ENCODE results near the gene CEP131. TPM values are rescaled to one million over a fixed set of nuclear protein-coding genes. Genes with fewer than 3 reads are reported as not detected.

Gene CEP131
- total RNA-seq, 1 experiment from 2014 or later: 22.3 TPM

DNA sequence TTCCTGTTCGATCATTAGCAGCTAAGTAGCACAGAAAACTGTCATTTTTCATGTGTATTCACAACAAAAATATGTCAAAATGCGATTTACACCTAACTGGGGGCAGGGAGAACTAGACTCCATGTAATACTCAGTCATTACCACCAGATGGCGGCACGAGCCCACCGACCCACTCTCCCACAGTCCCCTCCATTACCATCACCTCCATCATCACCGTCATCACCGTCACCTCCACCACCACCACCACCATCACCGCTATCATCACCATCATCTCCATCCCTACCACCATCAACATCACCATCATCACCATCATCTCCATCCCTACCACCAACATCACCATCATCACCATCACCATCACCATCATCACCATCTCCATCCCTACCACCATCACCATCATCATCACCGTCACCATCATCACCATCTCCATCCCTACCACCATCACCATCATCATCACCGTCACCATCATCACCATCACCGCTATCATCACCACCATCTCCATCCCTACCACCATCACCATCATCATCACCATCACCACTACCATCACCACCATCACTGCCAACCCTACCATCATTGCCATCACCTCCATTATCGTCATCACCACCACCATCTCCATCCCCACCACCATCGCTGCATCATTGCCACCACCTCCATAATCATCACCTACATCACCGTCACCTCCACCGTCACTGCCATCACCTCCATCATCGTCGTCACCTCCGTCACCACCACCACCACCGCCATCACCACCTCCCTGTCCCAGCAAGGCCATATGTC, 30.8 kb upstream of the CEP131 start:
- DNase-seq (ENCODE audit: low read depth): peak; percentile 18
- in situ Hi-C loops (cut with HindIII; ENCODE audit: low pct_unique_long_range_greater_than_20kb, low sequenced_read_pairs): no loop called here

DNA sequence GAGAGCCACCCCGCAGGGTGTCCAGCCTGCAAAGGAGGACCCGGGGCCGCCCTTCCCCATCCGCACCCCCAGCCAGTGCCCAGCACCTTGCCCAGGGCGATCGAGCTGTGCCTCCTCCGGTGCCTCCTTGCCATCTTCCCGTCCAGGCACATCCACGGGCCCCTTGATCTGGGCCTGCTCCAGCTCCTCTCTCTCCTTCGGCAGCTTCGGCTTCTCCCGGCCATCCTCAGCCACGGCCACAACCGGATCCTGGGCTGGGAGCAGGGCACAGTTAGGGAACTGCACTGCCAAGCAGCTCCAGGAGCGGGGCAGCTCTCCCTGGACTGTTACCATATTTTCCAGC, 30.2 kb upstream of the CEP131 start:
- DNase-seq (ENCODE audit: low read depth): no peak
- in situ Hi-C loops (cut with HindIII; ENCODE audit: low pct_unique_long_range_greater_than_20kb, low sequenced_read_pairs): no loop called here

DNA sequence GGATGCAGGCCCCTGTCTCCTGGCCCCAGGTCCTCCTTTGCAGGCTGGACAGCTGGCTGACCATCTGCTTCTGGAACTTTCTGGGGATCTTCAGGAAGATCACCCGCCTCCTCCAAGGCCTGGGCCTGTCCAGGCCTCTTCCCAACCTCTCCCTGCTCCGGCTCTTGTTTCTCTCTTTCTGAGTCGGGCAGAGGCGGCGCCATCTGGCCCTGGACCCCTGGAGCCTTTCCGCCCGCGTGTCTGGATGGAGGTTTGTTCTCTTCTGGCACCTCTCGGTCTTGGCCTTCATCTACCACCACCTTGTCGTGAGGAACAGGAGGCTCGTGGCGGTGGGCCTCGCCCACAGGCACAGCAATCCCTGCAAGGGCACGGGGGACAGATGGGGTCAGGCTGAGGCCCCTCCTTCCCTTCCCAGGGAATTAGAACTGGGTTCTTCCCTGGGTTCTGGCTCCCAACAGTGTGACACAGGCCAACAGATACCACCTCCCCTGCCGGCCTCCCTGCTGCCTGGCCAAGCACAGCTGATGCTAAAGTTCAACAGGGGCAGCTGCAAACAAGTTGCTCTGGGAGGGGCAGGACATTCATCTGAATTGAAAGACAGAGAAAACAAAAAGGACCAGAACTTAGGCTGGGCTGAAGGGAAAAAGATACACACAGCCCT, 29.7 kb upstream of the CEP131 start:
- no peak for DNase-seq (ENCODE audit: low read depth)
- in situ Hi-C loops (cut with HindIII; ENCODE audit: low pct_unique_long_range_greater_than_20kb, low sequenced_read_pairs): no loop called here

DNA sequence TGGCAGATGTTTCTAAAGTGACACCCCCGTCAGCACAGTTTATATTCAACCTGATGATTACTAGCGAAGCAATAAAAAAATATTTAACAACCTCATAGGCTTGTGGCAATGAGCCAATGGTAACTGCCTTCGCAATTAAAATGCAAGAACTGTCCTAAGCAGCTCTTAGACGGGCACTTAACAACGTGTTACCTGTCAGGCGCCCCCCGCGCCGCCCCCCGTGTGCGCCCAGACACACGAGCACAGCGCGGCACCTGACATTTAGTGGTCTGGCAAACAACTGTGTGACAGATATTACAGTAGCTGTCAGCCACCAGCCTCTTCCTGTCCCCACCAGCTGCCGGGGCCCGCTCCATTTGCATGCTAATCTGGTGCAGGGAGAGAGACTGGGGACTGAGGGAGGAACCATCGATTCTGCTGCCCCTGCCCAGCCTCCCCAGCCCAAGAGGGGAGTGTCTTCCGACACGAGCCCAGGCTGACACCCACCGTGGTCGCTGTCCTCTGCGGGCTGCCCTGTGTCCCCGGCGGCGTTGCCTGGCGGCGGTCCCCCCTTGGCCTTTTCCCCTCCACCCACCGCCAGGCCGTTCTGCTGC, 29.0 kb upstream of the CEP131 start:
- DNase-seq (ENCODE audit: low read depth): no peak
- in situ Hi-C loops (cut with HindIII; ENCODE audit: low pct_unique_long_range_greater_than_20kb, low sequenced_read_pairs): no loop called here

DNA sequence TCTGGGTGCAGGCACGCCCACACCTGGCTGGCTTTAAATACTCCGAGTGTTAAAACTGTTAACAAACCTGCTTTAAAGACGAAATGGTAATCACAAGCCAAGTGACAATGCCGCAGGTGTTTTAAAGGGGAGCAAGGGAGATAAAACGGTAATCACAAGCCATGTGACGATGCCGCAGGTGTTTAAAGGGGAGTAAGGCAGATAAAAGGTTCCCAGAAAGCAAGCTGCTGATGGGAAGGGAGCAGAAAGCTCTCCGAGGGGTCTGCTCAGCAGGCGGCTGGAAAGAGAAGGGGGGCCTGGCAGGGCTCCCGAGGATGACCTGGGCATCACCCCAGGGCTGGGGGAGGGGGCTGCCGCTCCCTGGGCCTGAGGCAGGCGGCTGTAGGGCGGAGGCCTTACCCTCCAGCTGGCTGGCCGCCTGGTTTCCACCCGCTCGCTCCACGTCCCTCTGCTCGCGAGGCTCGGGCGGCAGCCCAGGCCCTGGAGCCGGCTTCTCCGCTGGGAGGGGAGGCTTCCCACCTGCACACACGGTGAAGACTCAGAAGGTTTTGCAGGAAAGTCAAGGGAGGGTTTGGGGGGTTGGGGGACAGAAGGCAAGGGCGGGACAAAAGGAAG, 28.4 kb upstream of the CEP131 start:
- no peak for DNase-seq (ENCODE audit: low read depth)
- in situ Hi-C loops (cut with HindIII; ENCODE audit: low pct_unique_long_range_greater_than_20kb, low sequenced_read_pairs): no loop called here

DNA sequence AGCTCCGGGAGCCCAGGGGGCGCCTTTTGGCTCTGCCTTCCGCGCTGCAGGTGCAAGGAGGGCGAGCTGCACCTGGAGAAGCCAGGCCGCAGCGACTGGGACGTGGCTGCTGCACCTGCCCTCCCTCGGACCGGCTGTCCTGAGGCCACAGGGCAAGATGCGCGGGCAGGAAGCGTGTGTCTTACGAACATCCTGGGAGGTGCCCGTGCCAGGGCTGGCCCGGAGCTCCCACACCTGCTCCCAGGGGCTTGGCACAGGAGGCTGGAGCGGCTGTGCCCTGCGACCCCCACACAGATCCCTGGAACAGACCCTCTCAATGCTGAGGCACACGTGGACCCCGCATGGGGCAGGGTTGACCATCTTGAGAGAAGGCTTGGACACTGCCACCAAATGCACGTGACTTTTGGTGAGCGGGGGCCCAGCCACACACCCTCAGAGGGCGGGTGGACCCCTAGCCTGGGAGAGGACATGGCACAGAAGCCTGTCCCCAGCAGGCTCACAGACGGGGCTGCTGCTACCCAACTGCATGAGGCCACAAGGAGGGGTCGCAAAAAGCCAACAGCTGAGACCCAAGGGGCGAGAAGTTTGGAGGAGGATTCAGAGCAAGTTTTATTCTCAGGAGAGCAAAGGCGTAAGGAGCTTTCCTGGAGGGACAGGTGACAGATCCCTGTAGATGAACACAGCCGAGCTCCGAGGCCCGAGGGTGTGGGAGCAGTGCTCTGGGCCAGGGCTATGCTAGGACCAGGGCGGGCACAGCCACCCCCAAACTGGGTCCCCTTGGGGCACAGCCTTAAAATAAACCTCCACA, 27.7 kb upstream of the CEP131 start:
- in situ Hi-C loops (cut with HindIII; ENCODE audit: low pct_unique_long_range_greater_than_20kb, low sequenced_read_pairs): no loop called here
- DNase-seq (ENCODE audit: low read depth): no peak

DNA sequence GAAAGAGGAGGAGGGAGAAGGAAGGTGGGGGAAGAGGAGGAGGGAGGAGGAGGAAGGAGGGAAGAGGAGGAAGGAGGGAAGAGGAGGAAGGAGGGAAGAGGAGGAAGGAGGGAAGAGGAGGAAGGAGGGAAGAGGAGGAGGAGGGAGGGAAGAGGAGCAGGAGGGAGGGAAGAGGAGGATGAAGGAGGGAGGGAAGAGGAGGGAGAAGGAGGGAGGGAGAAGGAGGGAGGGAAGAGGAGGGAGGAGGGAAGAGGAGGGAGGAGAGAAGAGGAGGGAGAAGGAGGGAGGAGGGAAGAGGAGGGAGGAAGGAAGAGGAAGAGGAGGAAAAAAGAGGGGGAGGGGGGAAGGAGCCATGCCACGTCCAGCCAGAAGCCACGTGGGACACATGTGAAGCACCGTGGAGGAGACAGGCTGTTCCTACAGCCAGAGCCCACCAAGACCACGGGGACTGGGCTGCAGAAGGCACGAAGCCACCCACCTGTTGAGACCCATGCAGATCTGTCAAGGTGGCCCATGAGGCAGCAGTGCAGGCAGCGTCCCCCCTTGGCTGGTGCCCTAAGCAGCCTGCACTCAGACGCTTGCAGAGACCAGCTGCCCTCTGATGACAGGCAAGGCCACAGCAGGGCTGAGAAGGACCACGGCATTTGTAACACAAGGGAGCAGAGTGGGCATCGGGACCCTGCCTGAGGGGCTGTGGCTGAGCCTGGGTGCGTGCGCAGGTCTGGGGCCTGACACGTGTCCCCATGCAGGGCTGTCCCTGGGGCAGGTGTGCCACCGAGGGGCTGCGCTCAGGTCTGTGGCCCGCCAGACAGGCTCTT, 26.7 kb upstream of the CEP131 start:
- in situ Hi-C loops (cut with HindIII; ENCODE audit: low pct_unique_long_range_greater_than_20kb, low sequenced_read_pairs): no loop called here

DNA sequence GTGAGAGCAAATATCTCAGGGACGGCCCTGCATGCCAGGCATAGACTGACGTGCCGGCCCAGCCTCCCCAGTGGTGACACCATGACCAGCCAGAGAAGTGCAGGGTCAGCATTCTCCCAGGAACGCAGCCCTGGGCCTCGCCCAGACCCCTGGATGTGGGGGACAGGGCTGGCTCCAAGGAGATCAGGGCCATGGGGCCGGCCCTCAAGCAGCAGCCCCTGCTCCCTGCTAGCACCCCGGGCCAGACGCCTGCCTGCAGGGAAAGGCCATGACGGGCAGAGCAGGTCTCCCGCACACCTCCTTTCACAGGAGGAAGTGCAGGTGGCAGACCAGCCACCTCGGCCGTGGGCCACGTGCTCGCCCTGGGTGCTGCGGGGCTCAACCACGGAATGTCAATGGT, 25.9 kb upstream of the CEP131 start:
- in situ Hi-C loops (cut with HindIII; ENCODE audit: low pct_unique_long_range_greater_than_20kb, low sequenced_read_pairs): no loop called here

More for the DNA sequence above, 26.7 kb upstream of the CEP131 start:
- no peak for DNase-seq (ENCODE audit: low read depth)

DNA sequence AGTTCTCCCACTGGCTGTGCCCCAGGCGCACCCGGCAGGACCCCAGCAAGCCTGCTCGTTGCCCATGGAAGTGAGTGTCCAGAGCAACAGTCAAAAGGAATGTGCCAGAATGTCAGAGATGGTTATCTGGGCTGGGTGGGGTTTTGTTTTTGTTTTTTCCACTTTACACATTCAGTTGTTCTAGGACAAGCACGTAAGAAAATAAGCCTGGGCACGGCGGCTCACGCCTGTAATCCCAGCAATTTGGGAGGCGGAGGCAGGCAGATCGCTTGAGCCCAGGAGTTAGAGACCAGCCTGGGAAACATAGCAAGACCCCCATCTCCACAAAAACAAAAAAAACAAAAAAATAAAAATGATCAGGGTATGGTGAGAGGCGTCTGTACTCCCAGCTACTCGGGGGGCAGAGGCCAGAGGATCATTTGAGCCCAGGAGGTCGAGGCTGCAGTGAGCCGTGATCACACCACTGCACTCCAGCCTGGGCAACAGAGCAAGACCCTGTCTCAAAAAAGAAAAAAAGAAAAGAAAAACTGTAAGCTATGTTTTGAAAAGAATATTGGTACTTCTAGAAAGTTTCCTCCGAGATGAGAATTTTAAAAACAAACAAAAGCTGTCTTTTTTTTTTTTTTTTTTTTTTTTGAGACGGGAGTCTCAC, 24.7 kb upstream of the CEP131 start:
- no peak for DNase-seq (ENCODE audit: low read depth)
- in situ Hi-C loops (cut with HindIII; ENCODE audit: low pct_unique_long_range_greater_than_20kb, low sequenced_read_pairs): no loop called here

More for the DNA sequence above, 25.9 kb upstream of the CEP131 start:
- DNase-seq (ENCODE audit: low read depth): no peak

DNA sequence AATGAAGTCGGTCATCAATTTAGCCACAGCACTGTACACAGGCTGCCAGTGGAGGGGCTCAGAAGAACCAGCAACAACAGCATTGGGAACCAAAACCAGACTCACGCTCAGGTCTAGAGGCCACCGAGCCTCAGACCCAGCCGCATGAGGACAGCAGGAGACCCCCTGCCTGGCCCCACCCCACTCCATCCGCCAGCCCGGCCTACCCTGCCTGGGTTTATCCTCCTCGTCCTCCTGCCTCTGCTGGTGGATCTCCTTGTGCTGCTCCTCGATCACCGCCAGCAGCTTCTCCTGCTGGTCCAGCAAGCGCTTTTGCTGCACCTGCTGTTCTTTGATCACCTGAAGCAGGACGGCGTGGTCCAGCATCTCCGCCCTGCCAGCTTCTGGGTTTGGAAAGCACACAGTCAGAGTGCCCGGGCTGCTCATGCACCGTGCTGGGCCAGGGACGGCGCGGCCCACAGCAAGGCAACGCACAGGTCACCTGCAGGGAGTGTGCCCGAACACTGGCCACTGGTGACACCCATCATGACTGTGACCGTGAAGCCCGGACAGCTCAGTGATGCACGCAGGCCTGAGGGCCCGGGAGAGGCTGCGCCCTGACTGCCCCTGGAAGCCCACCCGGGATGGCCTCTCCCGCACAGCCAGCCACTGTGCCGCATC, 24.0 kb upstream of the CEP131 start:
- in situ Hi-C loops (cut with HindIII; ENCODE audit: low pct_unique_long_range_greater_than_20kb, low sequenced_read_pairs): no loop called here
- no peak for DNase-seq (ENCODE audit: low read depth)

DNA sequence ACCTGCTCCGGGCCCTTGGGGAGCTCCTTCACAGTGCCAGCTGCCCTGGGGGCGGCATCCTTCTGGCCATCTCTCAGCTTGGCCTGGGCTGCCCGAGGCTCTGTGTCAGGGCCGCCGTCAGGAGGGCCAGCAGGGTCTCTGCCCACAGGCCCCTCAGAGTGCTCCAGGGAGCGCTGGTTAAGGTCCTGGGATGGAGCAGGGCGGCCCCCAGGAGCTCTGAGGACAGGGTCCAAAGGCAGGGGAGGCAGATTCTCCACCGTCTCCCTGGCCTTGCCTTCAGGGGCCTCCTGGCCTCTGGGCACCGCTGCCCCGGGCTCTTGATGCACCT, 23.5 kb upstream of the CEP131 start:
- in situ Hi-C loops (cut with HindIII; ENCODE audit: low pct_unique_long_range_greater_than_20kb, low sequenced_read_pairs): no loop called here
- no peak for DNase-seq (ENCODE audit: low read depth)

DNA sequence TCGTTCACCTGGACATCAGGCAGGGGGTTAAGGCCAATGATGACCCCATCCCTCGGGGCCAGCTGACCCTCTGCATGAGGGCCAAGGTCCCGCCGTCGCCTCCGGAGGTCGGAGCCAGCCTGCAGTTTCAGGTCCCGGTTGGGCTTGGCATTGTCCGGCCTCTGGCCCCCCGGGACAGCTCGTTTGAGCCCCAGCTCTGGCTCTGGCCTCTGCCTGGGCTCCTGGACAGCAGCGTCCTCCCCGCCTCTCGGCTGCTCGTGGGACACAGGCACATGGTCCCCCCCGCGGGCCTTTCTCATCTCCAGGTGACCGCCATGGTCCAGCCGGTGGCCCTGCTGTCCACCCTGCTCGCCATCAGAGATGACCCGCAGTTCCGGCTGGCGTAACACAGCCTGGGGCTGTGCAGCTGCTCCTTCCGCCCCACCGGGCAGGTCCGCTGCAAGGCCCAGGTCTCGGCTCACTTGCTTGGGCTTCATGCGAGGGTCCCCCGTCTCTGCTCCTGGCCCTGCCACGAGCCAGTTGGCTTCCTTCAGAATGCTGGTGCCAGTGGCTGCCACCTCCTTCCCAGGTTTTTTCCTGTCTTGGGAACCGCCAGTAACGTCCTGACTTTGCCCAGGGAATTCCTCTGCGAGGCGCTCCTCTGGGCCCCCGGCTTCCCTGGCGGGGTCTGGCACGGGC, 23.0 kb upstream of the CEP131 start:
- in situ Hi-C loops (cut with HindIII; ENCODE audit: low pct_unique_long_range_greater_than_20kb, low sequenced_read_pairs): no loop called here
- DNase-seq (ENCODE audit: low read depth): no peak

DNA sequence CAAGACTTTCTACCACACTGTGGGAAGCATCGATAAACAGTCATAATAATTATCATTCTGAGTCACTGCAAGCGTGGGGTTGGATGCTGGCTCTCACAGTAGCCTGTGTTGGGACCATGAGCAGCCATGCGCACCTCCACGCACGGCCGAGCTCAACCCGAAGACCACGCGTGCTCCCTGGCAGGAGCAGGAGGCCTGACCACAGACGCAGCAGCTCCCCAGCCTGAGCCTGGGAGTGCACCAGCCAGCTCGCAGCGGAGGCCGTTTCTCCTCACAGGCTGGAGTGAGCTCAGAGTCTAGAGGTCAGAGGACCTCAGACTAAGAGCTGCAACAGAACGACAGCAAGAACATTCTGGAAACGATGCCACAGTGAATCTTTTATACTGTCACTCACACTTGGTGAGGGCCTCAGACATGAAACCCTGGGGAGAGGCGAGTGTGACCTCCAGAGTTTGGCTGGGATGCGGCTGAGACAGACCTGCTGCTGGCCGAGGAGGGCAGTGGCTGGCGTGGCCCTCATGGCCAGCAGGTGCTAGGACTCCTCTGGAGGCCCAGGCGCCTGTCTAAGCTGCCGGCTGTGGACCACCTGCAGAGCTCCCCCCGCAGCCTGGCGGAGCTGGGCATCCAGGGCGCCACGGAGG, 22.4 kb upstream of the CEP131 start:
- peak; percentile 69 for DNase-seq (ENCODE audit: low read depth)
- in situ Hi-C loops (cut with HindIII; ENCODE audit: low pct_unique_long_range_greater_than_20kb, low sequenced_read_pairs): no loop called here

DNA sequence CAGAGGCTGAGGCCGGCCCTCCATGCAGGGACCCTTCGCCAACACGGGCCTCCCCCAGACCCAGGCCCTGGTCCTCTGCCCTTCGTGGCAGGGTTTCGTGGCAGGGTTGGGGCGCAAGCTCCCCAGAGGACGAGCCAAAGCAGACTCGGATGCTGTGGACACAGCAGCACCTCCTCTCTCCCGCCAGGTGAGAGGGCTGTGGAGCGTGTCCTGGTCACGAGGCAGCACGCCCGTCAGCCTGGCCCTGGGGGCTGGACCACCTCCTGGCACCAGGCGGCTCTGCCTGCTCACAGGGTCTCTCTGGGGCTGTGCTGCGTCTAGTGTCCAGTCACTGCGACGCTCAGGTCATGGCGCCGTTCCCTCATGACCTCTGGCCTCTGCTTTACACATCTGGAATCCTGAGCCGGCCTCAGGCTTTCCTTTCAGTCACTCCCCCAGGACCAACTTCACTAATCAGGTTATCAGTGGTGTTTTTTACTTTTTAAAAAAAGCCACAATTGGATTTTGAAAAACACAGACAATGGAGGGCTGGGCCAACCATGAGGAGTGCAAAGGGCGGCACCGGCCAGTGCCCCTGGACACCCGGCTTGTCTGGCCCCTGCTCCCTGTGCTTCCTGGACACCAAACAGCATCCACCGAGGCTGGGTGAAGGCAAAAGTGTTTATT, 21.7 kb upstream of the CEP131 start:
- in situ Hi-C loops (cut with HindIII; ENCODE audit: low pct_unique_long_range_greater_than_20kb, low sequenced_read_pairs): no loop called here

DNA sequence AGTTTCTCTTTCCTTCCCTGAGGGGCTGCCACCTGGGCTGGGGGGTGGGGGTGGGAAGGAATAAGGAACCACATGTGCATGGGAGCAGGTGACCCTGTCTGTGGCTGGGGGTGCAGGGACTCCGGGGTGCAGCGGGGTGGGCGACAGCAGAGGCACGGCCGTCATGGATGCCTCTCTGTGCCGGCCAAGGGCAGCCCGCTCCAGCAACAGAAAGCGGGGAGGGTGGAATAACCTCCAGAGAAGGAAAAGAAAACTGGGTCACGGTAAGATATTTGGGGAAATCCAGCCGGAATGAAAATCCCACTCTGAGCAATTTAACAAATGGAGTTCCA, 20.5 kb upstream of the CEP131 start:
- in situ Hi-C loops (cut with HindIII; ENCODE audit: low pct_unique_long_range_greater_than_20kb, low sequenced_read_pairs): no loop called here
- no peak for DNase-seq (ENCODE audit: low read depth)

More for the DNA sequence above, 21.7 kb upstream of the CEP131 start:
- DNase-seq (ENCODE audit: low read depth): peak; percentile 16

Measured in Caki2 (cell line).